ENCODE results near the gene LRRC37B. TPM values are rescaled to one million over a fixed set of nuclear protein-coding genes. Genes with fewer than 3 reads are reported as not detected.
A peak's percentile ranks its signal among the peaks of the same experiment; 100 is the strongest.

Gene LRRC37B
- total and polyA plus RNA-seq, 8 donors = 3.2 to 132 (median 16.3) TPM

DNA sequence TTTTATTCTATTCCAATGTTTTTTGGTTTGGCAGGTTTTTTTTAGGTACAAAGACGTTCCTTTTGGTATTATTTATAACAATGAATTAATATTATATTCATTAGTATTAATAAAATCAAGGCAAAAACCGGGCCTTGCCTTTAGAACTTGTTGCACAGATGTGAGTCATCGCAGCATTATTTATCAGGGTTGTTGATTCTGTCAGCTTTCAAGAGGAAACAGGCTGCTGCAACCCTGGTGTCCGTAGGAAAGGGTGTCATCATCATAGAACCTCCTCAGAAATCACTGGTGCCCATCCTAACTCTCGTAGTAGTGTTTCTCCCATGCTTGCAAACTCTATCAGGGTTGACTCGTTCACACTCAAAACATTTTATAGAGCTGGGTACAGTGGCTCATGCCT, 10.2 kb upstream of the LRRC37B start:
- Histone ChIP-seq H3K36me3 (peaks cover 42 to 86% (median 84%) of the 10 kb centered on the region in 4 donors), H3K27me3 (no peaks in the 10 kb centered on the region), H3K4me3 (no peak overlapping the region), H3K27ac (no peak overlapping the region), H3K4me1 (no peaks in the 10 kb centered on the region), H3K9me3 (no peaks in the 10 kb centered on the region)
- WGBS, 5 donors = 91 to 96% (median 94%) methylated on average over 6 of the region's 6 CpGs
- no peak for DNase-seq
- intact Hi-C loops (cut with DNase I; ENCODE audit: low total_unique reads) = no loop called here
- TF ChIP-seq EP300 (IDR thresholded peaks at IDR 0.05) (no peak), POLR2AphosphoS5 (IDR thresholded peaks at IDR 0.05) (no peak)
- TF ChIP-seq, protein P1, sequence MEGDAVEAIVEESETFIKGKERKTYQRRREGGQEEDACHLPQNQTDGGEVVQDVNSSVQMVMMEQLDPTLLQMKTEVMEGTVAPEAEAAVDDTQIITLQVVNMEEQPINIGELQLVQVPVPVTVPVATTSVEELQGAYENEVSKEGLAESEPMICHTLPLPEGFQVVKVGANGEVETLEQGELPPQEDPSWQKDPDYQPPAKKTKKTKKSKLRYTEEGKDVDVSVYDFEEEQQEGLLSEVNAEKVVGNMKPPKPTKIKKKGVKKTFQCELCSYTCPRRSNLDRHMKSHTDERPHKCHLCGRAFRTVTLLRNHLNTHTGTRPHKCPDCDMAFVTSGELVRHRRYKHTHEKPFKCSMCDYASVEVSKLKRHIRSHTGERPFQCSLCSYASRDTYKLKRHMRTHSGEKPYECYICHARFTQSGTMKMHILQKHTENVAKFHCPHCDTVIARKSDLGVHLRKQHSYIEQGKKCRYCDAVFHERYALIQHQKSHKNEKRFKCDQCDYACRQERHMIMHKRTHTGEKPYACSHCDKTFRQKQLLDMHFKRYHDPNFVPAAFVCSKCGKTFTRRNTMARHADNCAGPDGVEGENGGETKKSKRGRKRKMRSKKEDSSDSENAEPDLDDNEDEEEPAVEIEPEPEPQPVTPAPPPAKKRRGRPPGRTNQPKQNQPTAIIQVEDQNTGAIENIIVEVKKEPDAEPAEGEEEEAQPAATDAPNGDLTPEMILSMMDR (IDR thresholded peaks at IDR 0.05) = no peak

DNA sequence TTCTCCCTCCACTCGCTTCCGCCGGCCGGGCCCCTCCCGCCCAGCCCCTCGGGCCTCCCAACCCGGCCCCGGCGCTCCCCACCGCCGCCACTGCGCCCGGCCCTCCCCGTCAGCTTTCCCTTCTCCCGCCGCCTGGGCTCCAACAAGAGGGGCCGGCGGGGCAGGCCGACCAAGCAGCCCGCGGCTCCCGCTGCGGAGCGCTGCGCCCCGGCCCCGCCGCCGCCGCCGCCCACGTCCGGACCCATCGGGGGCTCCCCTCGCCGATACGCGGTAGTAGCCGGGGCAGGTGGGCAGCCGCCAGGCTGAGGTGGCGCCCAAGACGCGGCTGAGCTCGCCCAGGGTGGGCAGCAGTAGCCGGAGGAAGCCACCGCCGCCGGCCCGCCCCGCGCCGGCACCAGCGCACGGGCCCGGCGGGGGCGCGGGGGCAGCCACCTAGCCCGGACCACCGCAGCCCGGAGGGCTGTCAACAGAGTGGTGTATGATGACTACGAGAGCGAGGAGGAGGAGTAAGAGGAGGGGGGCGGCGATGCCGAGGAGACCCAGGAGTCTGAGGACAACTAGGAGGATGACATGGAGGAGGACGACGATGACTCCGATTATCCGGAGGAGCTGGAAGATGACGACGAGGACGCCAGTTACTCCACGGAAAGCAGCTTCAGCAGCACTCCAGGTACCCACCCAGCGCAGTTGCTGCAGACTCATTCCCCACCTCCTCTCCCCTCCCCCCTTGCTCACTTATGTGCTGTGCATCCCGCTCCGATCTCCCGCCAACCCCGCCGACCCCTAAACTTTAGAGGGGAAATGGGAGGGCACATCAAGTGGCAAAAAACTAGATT, 498 bp downstream of the LRRC37B start:
- DNase-seq = peak in 1 of 2 donors; percentile 76
- intact Hi-C loops (cut with DNase I; ENCODE audit: low total_unique reads) = no loop called here
- TF ChIP-seq, protein P1 (IDR thresholded peaks at IDR 0.05) = peak in 1 of 7 experiments; percentile 13
- no peak for TF ChIP-seq POLR2AphosphoS5 (IDR thresholded peaks at IDR 0.05)
- 0 to 1% (median 0%) methylated on average over 15 to 80 of the region's 80 CpGs for WGBS, 5 donors
- Histone ChIP-seq H3K27me3 (no peaks in the 10 kb centered on the region), H3K27ac (peak overlapping the region; percentile 76 to 95 (median 88)), H3K36me3 (no peaks in the 10 kb centered on the region), H3K4me3 (peak overlapping the region; percentile 74 to 97 (median 90)), H3K9me3 (no peaks in the 10 kb centered on the region), H3K4me1 (peaks cover 7 to 44% (median 27%) of the 10 kb centered on the region in 4 donors)

DNA sequence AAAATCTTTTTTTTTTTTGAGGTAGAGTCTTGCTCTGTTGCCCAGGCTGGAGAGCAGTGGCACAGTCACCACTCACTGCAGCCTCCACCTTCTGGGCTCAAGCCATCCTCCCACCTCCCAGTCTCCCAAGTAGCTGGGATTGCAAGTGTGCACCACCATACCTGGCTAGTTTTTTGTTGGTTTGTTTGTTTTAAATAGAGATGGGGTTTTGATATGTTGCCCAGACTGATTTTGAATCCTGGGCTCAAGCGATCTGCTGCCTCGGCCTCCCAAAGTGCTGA, 2.0 kb downstream of the LRRC37B start:
- Histone ChIP-seq H3K4me3 (peak overlapping the region; percentile 74 to 97 (median 90)), H3K4me1 (peaks cover 7 to 47% (median 29%) of the 10 kb centered on the region in 4 donors), H3K27ac (no peak overlapping the region), H3K27me3 (no peaks in the 10 kb centered on the region), H3K9me3 (no peaks in the 10 kb centered on the region), H3K36me3 (no peaks in the 10 kb centered on the region)
- intact Hi-C loops (cut with DNase I; ENCODE audit: low total_unique reads) = no loop called here
- 87 to 98% (median 96%) methylated on average over 2 of the region's 2 CpGs for WGBS, 5 donors
- TF ChIP-seq, protein P1 (IDR thresholded peaks at IDR 0.05) = no peak
- no peak for TF ChIP-seq EP300 (IDR thresholded peaks at IDR 0.05)
- no peak for DNase-seq

GRCh38 chr17:32010114-32010513, 2.9 kb downstream of the LRRC37B start:
- DNase-seq = no peak
- intact Hi-C loops (cut with DNase I; ENCODE audit: low total_unique reads) = no loop called here
- H3K9me3 ChIP-seq = no peaks in the 10 kb centered on the region
- no peaks in the 10 kb centered on the region for H3K27me3 ChIP-seq
- peaks cover 7 to 54% (median 29%) of the 10 kb centered on the region in 4 donors for H3K4me1 ChIP-seq
- WGBS, 5 donors = 74 to 87% (median 82%) methylated on average over 4 of the region's 4 CpGs
- no peaks in the 10 kb centered on the region for H3K36me3 ChIP-seq
- H3K4me3 ChIP-seq = no peak overlapping the region
- no peak overlapping the region for H3K27ac ChIP-seq
- TF ChIP-seq POLR2A (IDR thresholded peaks at IDR 0.05) = no peak
- no peak for TF ChIP-seq EP300 (IDR thresholded peaks at IDR 0.05)
- no peak for TF ChIP-seq POLR2AphosphoS5 (IDR thresholded peaks at IDR 0.05)
- TF ChIP-seq, protein P1 (IDR thresholded peaks at IDR 0.05) = no peak
